ENCODE measurements around the gene PGS1.

PGS1 gene

DNA sequence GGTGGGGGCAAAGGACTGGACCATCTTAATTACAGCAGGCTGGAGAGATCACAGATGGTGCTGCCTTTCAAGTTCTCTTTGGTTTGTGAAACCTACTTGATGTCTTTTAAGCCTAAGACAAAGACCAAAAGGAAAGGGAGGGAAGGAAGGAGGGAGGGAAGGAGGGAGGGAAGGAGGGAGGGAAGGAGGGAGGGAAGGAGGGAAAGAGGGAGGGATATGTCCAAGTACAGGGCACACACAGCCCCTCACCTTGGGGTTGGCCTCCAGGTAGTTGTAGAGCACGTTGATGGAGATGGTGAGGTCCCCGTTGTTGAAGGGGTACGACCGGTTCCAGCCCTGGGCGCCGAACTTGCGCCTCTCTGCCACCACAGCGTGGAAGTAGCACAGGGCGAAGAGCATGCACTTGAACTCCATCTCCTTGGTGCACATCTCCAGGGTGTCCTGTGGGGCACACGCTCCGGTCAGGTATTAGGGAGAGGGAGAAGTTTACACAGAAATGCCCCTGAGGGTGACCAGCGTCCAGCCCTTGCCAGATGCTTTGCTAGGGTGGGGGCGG is 55.4 kb downstream of the PGS1 start:
- H2AFZ ChIP-seq (ENCODE audit: low read depth) = no peak overlapping the region
- no peak overlapping the region for H3K4me3 ChIP-seq (IDR thresholded peaks at IDR 0.05; ENCODE audit: insufficient read depth, low read depth, low read length)
- no peaks in the 10 kb centered on the region for H3K27me3 ChIP-seq (ENCODE audit: insufficient read depth, low read depth)
- H3K27ac ChIP-seq = no peak overlapping the region
- TF ChIP-seq, protein P1, sequence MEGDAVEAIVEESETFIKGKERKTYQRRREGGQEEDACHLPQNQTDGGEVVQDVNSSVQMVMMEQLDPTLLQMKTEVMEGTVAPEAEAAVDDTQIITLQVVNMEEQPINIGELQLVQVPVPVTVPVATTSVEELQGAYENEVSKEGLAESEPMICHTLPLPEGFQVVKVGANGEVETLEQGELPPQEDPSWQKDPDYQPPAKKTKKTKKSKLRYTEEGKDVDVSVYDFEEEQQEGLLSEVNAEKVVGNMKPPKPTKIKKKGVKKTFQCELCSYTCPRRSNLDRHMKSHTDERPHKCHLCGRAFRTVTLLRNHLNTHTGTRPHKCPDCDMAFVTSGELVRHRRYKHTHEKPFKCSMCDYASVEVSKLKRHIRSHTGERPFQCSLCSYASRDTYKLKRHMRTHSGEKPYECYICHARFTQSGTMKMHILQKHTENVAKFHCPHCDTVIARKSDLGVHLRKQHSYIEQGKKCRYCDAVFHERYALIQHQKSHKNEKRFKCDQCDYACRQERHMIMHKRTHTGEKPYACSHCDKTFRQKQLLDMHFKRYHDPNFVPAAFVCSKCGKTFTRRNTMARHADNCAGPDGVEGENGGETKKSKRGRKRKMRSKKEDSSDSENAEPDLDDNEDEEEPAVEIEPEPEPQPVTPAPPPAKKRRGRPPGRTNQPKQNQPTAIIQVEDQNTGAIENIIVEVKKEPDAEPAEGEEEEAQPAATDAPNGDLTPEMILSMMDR (conservative IDR thresholded peaks at IDR 0.05; ENCODE audit: low read depth, low read length) = no peak
- H3K4me2 ChIP-seq = no peak overlapping the region
- H3K9ac ChIP-seq = no peak overlapping the region
- H3K36me3 ChIP-seq (ENCODE audit: insufficient read depth) = no peaks in the 10 kb centered on the region
- H3K4me1 ChIP-seq (ENCODE audit: low read depth, poor library complexity, severe bottlenecking) = no peaks in the 10 kb centered on the region
- H4K20me1 ChIP-seq (ENCODE audit: insufficient read depth) = no peaks in the 10 kb centered on the region
- no peaks in the 10 kb centered on the region for H3K79me2 ChIP-seq (ENCODE audit: insufficient read depth, low read depth)

DNA sequence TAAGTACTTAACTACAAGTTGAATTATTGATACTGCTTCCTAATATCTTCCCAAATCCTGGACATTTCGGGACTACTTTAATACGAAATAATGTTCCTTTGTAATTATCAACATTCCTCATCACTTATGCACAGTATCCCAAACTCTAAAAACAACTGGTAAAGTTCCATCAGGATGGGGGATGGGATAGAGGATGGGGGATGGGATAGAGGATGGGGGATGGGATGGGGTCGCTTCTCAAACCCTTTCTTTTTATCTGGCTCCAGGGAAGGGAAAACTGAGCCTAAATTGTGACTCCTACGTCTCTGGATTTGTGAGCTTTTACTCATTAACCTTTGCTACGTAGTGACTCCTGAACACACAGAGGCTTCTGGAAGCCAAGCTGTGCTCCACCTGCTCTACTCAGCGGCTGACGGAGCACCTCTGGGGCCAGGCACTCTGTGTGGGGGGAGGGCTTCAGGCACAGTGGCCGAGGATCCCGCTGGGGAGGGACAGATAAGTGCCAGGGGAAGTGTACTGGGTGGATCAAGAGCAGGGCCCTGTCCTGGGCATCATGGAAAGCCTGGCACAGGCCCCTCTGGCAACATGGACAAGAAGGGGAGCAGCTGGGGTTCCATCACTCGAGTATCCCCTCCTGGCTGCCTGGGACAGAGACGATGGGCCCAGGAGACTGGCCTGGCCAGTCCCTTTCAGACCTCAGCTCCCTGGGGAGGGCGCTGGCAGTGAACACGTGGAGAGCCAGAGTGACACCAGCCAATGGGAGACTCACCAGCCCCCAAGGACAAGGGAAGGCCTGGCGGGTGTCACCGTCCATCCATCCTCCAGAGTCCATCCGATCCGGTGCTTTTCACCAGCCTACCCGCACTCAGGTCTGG is 56.2 kb downstream of the PGS1 start:
- no peak overlapping the region for H3K27ac ChIP-seq
- no peaks in the 10 kb centered on the region for H3K79me2 ChIP-seq (ENCODE audit: insufficient read depth, low read depth)
- H3K4me1 ChIP-seq (ENCODE audit: low read depth, poor library complexity, severe bottlenecking) = no peaks in the 10 kb centered on the region
- no peak overlapping the region for H2AFZ ChIP-seq (ENCODE audit: low read depth)
- TF ChIP-seq, protein P1 (conservative IDR thresholded peaks at IDR 0.05; ENCODE audit: low read depth, low read length) = no peak
- no peak overlapping the region for H3K9ac ChIP-seq
- no peak overlapping the region for H3K4me3 ChIP-seq (IDR thresholded peaks at IDR 0.05; ENCODE audit: insufficient read depth, low read depth, low read length)
- no peak overlapping the region for H3K4me2 ChIP-seq
- no peaks in the 10 kb centered on the region for H3K27me3 ChIP-seq (ENCODE audit: insufficient read depth, low read depth)
- no peaks in the 10 kb centered on the region for H4K20me1 ChIP-seq (ENCODE audit: insufficient read depth)
- H3K36me3 ChIP-seq (ENCODE audit: insufficient read depth) = no peaks in the 10 kb centered on the region

DNA sequence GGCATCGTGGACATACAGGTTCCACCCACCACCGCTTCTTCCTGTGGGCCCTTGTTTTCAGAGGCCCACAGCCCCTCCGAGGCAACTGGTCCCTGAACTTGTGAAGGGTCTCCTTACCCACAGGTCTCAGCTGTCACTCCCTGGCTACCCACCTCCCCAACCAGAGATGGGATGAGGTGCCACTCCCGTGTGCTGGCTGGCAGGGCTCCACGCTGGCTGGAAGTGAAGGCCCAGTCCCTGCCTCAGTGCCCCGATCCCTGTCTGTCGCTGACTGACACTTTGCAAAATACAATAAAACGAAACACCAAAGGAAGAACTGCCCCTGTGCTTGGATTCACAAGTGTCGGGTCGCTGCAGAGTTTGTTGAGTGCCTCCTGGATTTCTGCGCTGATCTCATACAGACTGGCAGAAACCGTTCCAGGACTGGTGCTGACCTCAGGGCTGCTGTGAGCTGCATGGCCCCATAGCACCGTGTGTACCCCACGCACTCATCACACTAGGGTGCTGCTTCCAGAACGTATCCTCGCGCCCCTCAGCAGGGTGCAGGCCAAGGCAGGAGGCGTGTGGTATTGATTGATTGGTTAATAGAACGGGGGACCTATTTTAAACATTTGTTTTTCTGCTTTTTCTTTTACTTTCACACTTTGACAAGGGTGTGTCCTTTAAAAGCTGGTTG is 57.0 kb downstream of the PGS1 start:
- TF ChIP-seq, protein P1 (conservative IDR thresholded peaks at IDR 0.05; ENCODE audit: low read depth, low read length) = no peak
- no peaks in the 10 kb centered on the region for H3K79me2 ChIP-seq (ENCODE audit: insufficient read depth, low read depth)
- H3K27me3 ChIP-seq (ENCODE audit: insufficient read depth, low read depth) = no peaks in the 10 kb centered on the region
- no peaks in the 10 kb centered on the region for H3K36me3 ChIP-seq (ENCODE audit: insufficient read depth)
- H3K4me3 ChIP-seq (IDR thresholded peaks at IDR 0.05; ENCODE audit: insufficient read depth, low read depth, low read length) = no peak overlapping the region
- H4K20me1 ChIP-seq (ENCODE audit: insufficient read depth) = no peaks in the 10 kb centered on the region
- H3K4me1 ChIP-seq (ENCODE audit: low read depth, poor library complexity, severe bottlenecking) = no peaks in the 10 kb centered on the region
- no peak overlapping the region for H2AFZ ChIP-seq (ENCODE audit: low read depth)
- H3K27ac ChIP-seq = no peak overlapping the region
- no peak overlapping the region for H3K9ac ChIP-seq
- no peak overlapping the region for H3K4me2 ChIP-seq

DNA sequence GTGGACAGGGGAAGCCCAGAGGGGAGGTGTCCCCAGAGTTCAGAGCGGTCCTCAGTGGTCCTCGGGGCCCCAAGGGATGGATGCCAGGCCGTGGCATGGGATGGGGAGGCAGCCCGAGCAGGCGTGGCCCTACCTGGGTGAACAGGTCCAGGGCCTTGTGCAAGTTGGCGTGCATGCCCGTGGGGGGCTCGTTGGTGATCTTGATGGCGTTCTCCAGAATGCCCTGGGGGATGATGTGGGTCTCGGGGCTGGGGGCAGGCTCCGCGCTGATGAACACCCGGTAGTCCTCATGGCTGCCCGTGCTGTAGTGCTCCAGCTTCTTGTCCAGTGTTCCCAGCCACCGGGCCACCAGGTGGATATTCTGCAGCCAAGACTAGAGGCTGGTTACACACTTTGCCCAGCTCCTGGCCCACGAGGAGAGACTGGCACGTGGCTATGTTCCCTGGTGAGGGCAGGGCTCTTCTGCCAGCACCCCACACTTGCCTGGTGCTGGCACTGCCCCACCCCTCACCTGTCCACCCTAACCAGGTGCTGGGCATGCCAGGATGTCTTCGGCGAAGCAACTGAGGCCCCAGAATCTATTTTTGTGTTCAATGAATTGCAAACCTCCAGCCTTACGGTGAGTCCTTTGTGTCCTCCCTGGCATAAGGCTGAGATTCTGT is 59.2 kb downstream of the PGS1 start:
- Histone ChIP-seq H3K4me2 (no peak overlapping the region), H3K9ac (no peak overlapping the region), H3K4me1 (ENCODE audit: low read depth, poor library complexity, severe bottlenecking) (no peaks in the 10 kb centered on the region), H2AFZ (ENCODE audit: low read depth) (no peak overlapping the region), H4K20me1 (ENCODE audit: insufficient read depth) (no peaks in the 10 kb centered on the region), H3K4me3 (IDR thresholded peaks at IDR 0.05; ENCODE audit: insufficient read depth, low read depth, low read length) (no peak overlapping the region), H3K79me2 (ENCODE audit: insufficient read depth, low read depth) (no peaks in the 10 kb centered on the region), H3K36me3 (ENCODE audit: insufficient read depth) (no peaks in the 10 kb centered on the region), H3K27me3 (ENCODE audit: insufficient read depth, low read depth) (no peaks in the 10 kb centered on the region), H3K27ac (no peak overlapping the region)
- TF ChIP-seq, protein P1 (conservative IDR thresholded peaks at IDR 0.05; ENCODE audit: low read depth, low read length) = no peak
